ENCODE data around the gene NAA38.

NAA38 gene

GRCh38 chr17:7852262-7852670, 5.1 kb downstream of the NAA38 start:
- DNase-seq (no peak), ATAC-seq (no peak)

GRCh38 chr17:7851438-7852261, 5.7 kb downstream of the NAA38 start:
- peak; percentile 96 for DNase-seq
- ATAC-seq: peak; percentile 83

- DNase-seq (no peak), ATAC-seq (no peak)
Measured at GRCh38 chr17:7850701-7851437, 6.5 kb downstream of the NAA38 start.

- no peak for ATAC-seq
- DNase-seq: no peak
Measured at GRCh38 chr17:7849751-7850504, 7.4 kb downstream of the NAA38 start.

GRCh38 chr17:7849130-7849750, 8.1 kb downstream of the NAA38 start:
- ATAC-seq: no peak
- no peak for DNase-seq

- no peak for DNase-seq
- ATAC-seq: no peak
Measured at GRCh38 chr17:7848739-7849129, 8.6 kb downstream of the NAA38 start.

- no peak for DNase-seq
- ATAC-seq: no peak
Measured at GRCh38 chr17:7848131-7848579, 9.2 kb downstream of the NAA38 start.

GRCh38 chr17:7846765-7847661, 10.3 kb downstream of the NAA38 start:
- DNase-seq (no peak), ATAC-seq (no peak)

- ATAC-seq: no peak
Measured at GRCh38 chr17:7846063-7846735, 11.2 kb downstream of the NAA38 start.

GRCh38 chr17:7845359-7846062, 11.8 kb downstream of the NAA38 start:
- DNase-seq (no peak), ATAC-seq (no peak)

More at GRCh38 chr17:7846063-7846735, 11.2 kb downstream of the NAA38 start:
- no peak for DNase-seq

- DNase-seq (peak; percentile 90), ATAC-seq (peak; percentile 47)
Measured at GRCh38 chr17:7844292-7845154, 12.8 kb downstream of the NAA38 start.

- DNase-seq (peak; percentile 92), ATAC-seq (peak; percentile 26)
Measured at GRCh38 chr17:7843536-7844291, 13.6 kb downstream of the NAA38 start.

GRCh38 chr17:7843257-7843535, 14.2 kb downstream of the NAA38 start:
- ATAC-seq: peak; percentile 0
- DNase-seq: peak; percentile 73

- DNase-seq (peak; percentile 95), ATAC-seq (peak; percentile 44)
Measured at GRCh38 chr17:7842380-7843256, 14.7 kb downstream of the NAA38 start.

GRCh38 chr17:7841915-7842379, 15.4 kb downstream of the NAA38 start:
- DNase-seq (peak; percentile 91), ATAC-seq (peak; percentile 7)

GRCh38 chr17:7841396-7841914, 15.9 kb downstream of the NAA38 start:
- ATAC-seq (peak; percentile 48), DNase-seq (peak; percentile 93)

GRCh38 chr17:7840875-7841274, 16.5 kb downstream of the NAA38 start:
- ATAC-seq: no peak
- no peak for DNase-seq
